HG03108 (cell line): Measurements from ENCODE around the gene SPATA16.
"Not testable (repeated sequence)": the region's sequence is repeated elsewhere in the genome, so short reads cannot be mapped to it uniquely, and the experiment has no call there.

Experiments used
- ATAC-seq: cut with Tn5 transposase; IDR thresholded peaks from one replicate; pipeline ENCODE4 v1.9.1; 2021; ENCODE audit warnings: moderate library complexity; ENCODE audit not compliant: unreplicated experiment

SPATA16 gene

GRCh38 chr3:173065543-173065981 lies 75.5 kb downstream of the SPATA16 start:
- ATAC-seq, result no peak

GRCh38 chr3:173064631-173065030 lies 76.4 kb downstream of the SPATA16 start:
- ATAC-seq, result no peak

- no peak for ATAC-seq
These were observed 82.8 kb downstream of the SPATA16 start for GRCh38 chr3:173058229-173058628.

GRCh38 chr3:173055228-173055933 lies 85.7 kb downstream of the SPATA16 start:
- no peak for ATAC-seq

- ATAC-seq, result no peak
These were observed 91.7 kb downstream of the SPATA16 start for GRCh38 chr3:173049360-173049759.

GRCh38 chr3:173045770-173046382 lies 95.2 kb downstream of the SPATA16 start:
- no peak for ATAC-seq

GRCh38 chr3:173044998-173045397 lies 96.0 kb downstream of the SPATA16 start:
- no peak for ATAC-seq

GRCh38 chr3:173043757-173044156 lies 97.3 kb downstream of the SPATA16 start:
- no peak for ATAC-seq

- no peak for ATAC-seq
These were observed 102.6 kb downstream of the SPATA16 start for GRCh38 chr3:173038484-173038871.

GRCh38 chr3:173037840-173038483 lies 103.1 kb downstream of the SPATA16 start:
- ATAC-seq, result no peak

GRCh38 chr3:173030273-173030672 lies 110.8 kb downstream of the SPATA16 start:
- no peak for ATAC-seq

- ATAC-seq, result no peak
These were observed 112.7 kb downstream of the SPATA16 start for GRCh38 chr3:173028351-173028750.

- no peak for ATAC-seq
These were observed 113.6 kb downstream of the SPATA16 start for GRCh38 chr3:173027429-173027828.

GRCh38 chr3:173025941-173026340 lies 115.1 kb downstream of the SPATA16 start:
- no peak for ATAC-seq

- ATAC-seq, result no peak
These were observed 119.4 kb downstream of the SPATA16 start for GRCh38 chr3:173021547-173022185.

- not testable (repeated sequence) for ATAC-seq
These were observed 120.9 kb downstream of the SPATA16 start for GRCh38 chr3:173020128-173020527.

- no peak for ATAC-seq
These were observed 121.7 kb downstream of the SPATA16 start for GRCh38 chr3:173019378-173019777.

GRCh38 chr3:173018758-173019157 lies 122.3 kb downstream of the SPATA16 start:
- no peak for ATAC-seq

- ATAC-seq, result no peak
These were observed 127.7 kb downstream of the SPATA16 start for GRCh38 chr3:173013219-173013832.

GRCh38 chr3:173009410-173009809 lies 131.6 kb downstream of the SPATA16 start:
- ATAC-seq, result no peak

- ATAC-seq, result no peak
These were observed 132.1 kb downstream of the SPATA16 start for GRCh38 chr3:173008978-173009377.
